Measurements from ENCODE around the gene MINDY4.

GRCh38 chr7:30727061-30727945 lies 43.9 kb upstream of the MINDY4 start:
- no peak for TF ChIP-seq CTCF (IDR thresholded peaks at IDR 0.05)
- no peak for TF ChIP-seq POLR2AphosphoS5 (IDR thresholded peaks at IDR 0.05)
